BE2C (cell line): Measurements from ENCODE around the gene EMC6.

Experiments used
- DNase-seq: peaks from one replicate; pipeline ENCODE4 v3.0.0-alpha.2; 2020
- H3K27me3 ChIP-seq: fragments of 250-450 bp; sonication (Bioruptor Pico); 2 replicates; pipeline ENCODE4 v1.5.1; 2020; ENCODE audit warnings: mild to moderate bottlenecking
- H3K36me3 ChIP-seq: fragments of 250-450 bp; sonication (Bioruptor Pico); 2 replicates; pipeline ENCODE4 v1.5.1; 2020; ENCODE audit warnings: mild to moderate bottlenecking
- H3K4me1 ChIP-seq: fragments of 250-450 bp; sonication (Bioruptor Pico); 2 replicates; pipeline ENCODE4 v1.5.1; 2020
- H3K4me3 ChIP-seq: 2 replicates; pipeline ENCODE4 v1.5.1; 2011; ENCODE audit warnings: low read depth, low read length
- H3K9me3 ChIP-seq: fragments of 250-450 bp; sonication (Bioruptor Pico); 2 replicates; pipeline ENCODE4 v1.5.1; 2020
- CTCF ChIP-seq: IDR thresholded peaks from 2 replicates; pipeline ENCODE4 v1.5.1; 2012; ENCODE audit warnings: mild to moderate bottlenecking, low read depth, low read length

EMC6 gene

GRCh38 chr17:3675886-3676285 lies 7.3 kb downstream of the EMC6 start:
- no peaks in the 10 kb centered on the region for H3K36me3 ChIP-seq

GRCh38 chr17:3678095-3678820 lies 9.6 kb downstream of the EMC6 start:
- no peaks in the 10 kb centered on the region for H3K27me3 ChIP-seq
- H3K9me3 ChIP-seq, result no peaks in the 10 kb centered on the region
- no peaks in the 10 kb centered on the region for H3K4me1 ChIP-seq
- H3K36me3 ChIP-seq, result no peaks in the 10 kb centered on the region
- TF ChIP-seq CTCF, result no peak
- DNase-seq, result no peak
- H3K4me3 ChIP-seq, result no peak overlapping the region

More at GRCh38 chr17:3675886-3676285, 7.3 kb downstream of the EMC6 start:
- H3K4me3 ChIP-seq, result no peak overlapping the region
- DNase-seq, result no peak
- no peaks in the 10 kb centered on the region for H3K27me3 ChIP-seq
- no peaks in the 10 kb centered on the region for H3K4me1 ChIP-seq
- no peak for TF ChIP-seq CTCF
- H3K9me3 ChIP-seq, result no peaks in the 10 kb centered on the region

- no peak for TF ChIP-seq CTCF
- H3K36me3 ChIP-seq, result no peaks in the 10 kb centered on the region
- no peaks in the 10 kb centered on the region for H3K9me3 ChIP-seq
- no peak for DNase-seq
- no peaks in the 10 kb centered on the region for H3K4me1 ChIP-seq
- H3K4me3 ChIP-seq, result no peak overlapping the region
- no peaks in the 10 kb centered on the region for H3K27me3 ChIP-seq
Measured at GRCh38 chr17:3678821-3679530, 10.4 kb downstream of the EMC6 start.

GRCh38 chr17:3679531-3680126 lies 11.0 kb downstream of the EMC6 start:
- no peaks in the 10 kb centered on the region for H3K36me3 ChIP-seq
- no peak for TF ChIP-seq CTCF
- DNase-seq, result no peak

GRCh38 chr17:3681057-3681456 lies 12.4 kb downstream of the EMC6 start:
- Histone ChIP-seq H3K4me3 (no peak overlapping the region), H3K27me3 (no peaks in the 10 kb centered on the region), H3K4me1 (no peaks in the 10 kb centered on the region), H3K36me3 (no peaks in the 10 kb centered on the region), H3K9me3 (no peaks in the 10 kb centered on the region)
- no peak for DNase-seq
- no peak for TF ChIP-seq CTCF

More at GRCh38 chr17:3679531-3680126, 11.0 kb downstream of the EMC6 start:
- Histone ChIP-seq H3K4me1 (no peaks in the 10 kb centered on the region), H3K27me3 (no peaks in the 10 kb centered on the region), H3K9me3 (no peaks in the 10 kb centered on the region), H3K4me3 (no peak overlapping the region)

- Histone ChIP-seq H3K27me3 (no peaks in the 10 kb centered on the region), H3K4me1 (no peaks in the 10 kb centered on the region), H3K4me3 (no peak overlapping the region), H3K9me3 (no peaks in the 10 kb centered on the region), H3K36me3 (no peaks in the 10 kb centered on the region)
- no peak for TF ChIP-seq CTCF
- no peak for DNase-seq
Measured at GRCh38 chr17:3681565-3681964, 13.0 kb downstream of the EMC6 start.
